Vagina (tissue), 2 donors: ENCODE results near the gene SUN1. TPM values are rescaled to one million over a fixed set of nuclear protein-coding genes. Genes with fewer than 3 reads are reported as not detected.
A peak's percentile ranks its signal among the peaks of the same experiment; 100 is the strongest.

Experiments
- DNase-seq, 2 donors: peaks; one replicate each; pipeline ENCODE4 v3.0.0-alpha.2; 2017; ENCODE audit errors: extremely low spot score in 2 of 2
- H3K27ac ChIP-seq: fragments of 200-600 bp; sonication (generic); one replicate; pipeline ENCODE4 v1.5.1; 2019
- H3K27me3 ChIP-seq: fragments of 200-600 bp; sonication (generic); one replicate; pipeline ENCODE4 v1.5.1; 2019
- H3K36me3 ChIP-seq, 2 donors: fragments of 200-600 bp; sonication (generic); one replicate each; pipeline ENCODE4 v1.5.1; 2017 to 2019
- H3K4me1 ChIP-seq: fragments of 200-600 bp; sonication (generic); one replicate; pipeline ENCODE4 v1.5.1; 2019
- H3K4me3 ChIP-seq, 2 donors: fragments of 200-600 bp; sonication (generic); 1 replicate in 1 of 2; 2 replicates in 1 of 2; pipeline ENCODE4 v1.5.1; 2016 to 2019
- H3K9me3 ChIP-seq: fragments of 200-600 bp; sonication (generic); one replicate; pipeline ENCODE4 v1.5.1; 2019
- POLR2A ChIP-seq, 2 donors: fragments of 450-650 bp; IDR thresholded peaks; one replicate each; pipeline ENCODE4 v1.6.1; 2017; ENCODE audit warnings: antibody characterized with exemption in 2 of 2, mild to moderate bottlenecking in 2 of 2, moderate library complexity in 2 of 2
- POLR2AphosphoS5 ChIP-seq, 2 donors: sonication (generic); formaldehyde crosslinking; IDR thresholded peaks; one replicate each; pipeline ENCODE4 v1.9.0; 2017; ENCODE audit warnings: antibody characterized with exemption in 2 of 2, mild to moderate bottlenecking in 2 of 2, low read depth in 1 of 2; ENCODE audit not compliant: insufficient read depth in 1 of 2
- intact Hi-C: fragments of 100-400 bp; cut with DNase I; formaldehyde crosslinking; loops from one replicate; pipeline ENCODE4 v1.15.1; 2023
- total RNA-seq: library from RNA; depleted of rRNA; stranded (reverse); fragments of >200 nt; gene quantifications from one replicate; pipeline ENCODE4 v1.2.3, GENCODE V29; 2016
- TF ChIP-seq, protein P1 (sequence below), 3 experiments: fragments of 450-650 bp in 2 of 3; fragments of 200-600 bp in 1 of 3; sonication (generic) in 1 of 3; IDR thresholded peaks; one replicate each; pipeline ENCODE4 v1.5.1; 2017 to 2019; ENCODE audit warnings: antibody characterized with exemption in 3 of 3, mild to moderate bottlenecking in 2 of 3, moderate library complexity in 2 of 3

Gene SUN1
- total RNA-seq, 1 donor from 2014 or later = 170 TPM

DNA sequence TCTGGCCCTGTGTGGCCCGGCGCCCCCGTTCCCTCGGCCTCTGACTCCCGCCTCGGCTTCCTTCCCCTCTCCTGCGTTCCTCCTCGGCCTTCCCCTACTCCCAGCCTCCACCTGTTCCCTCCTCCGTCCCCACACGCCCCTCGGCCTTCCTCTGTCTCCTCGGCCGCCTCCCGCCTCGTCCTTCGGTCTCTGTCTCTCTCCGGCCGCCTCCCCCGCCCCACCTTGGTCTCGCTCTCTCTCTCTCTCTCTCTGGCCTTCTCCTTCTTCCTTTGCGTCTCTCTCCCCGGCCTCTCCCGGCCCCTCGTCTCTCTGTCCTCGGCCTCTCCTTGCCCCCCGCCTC, 44.7 kb downstream of the SUN1 start:
- Histone ChIP-seq H3K4me1 (peaks cover 43% of the 10 kb centered on the region), H3K9me3 (no peaks in the 10 kb centered on the region), H3K36me3 (peaks cover 0 to 13% of the 10 kb centered on the region in 2 donors), H3K27ac (peak overlapping the region; percentile 91), H3K27me3 (no peaks in the 10 kb centered on the region), H3K4me3 (peak overlapping the region; percentile 82 to 88)
- no peak for DNase-seq
- TF ChIP-seq POLR2A (IDR thresholded peaks at IDR 0.05) (no peak), POLR2AphosphoS5 (IDR thresholded peaks at IDR 0.05; ENCODE audit: insufficient read depth in 1 of 2, low read depth in 1 of 2) (no peak)
- TF ChIP-seq, protein P1, sequence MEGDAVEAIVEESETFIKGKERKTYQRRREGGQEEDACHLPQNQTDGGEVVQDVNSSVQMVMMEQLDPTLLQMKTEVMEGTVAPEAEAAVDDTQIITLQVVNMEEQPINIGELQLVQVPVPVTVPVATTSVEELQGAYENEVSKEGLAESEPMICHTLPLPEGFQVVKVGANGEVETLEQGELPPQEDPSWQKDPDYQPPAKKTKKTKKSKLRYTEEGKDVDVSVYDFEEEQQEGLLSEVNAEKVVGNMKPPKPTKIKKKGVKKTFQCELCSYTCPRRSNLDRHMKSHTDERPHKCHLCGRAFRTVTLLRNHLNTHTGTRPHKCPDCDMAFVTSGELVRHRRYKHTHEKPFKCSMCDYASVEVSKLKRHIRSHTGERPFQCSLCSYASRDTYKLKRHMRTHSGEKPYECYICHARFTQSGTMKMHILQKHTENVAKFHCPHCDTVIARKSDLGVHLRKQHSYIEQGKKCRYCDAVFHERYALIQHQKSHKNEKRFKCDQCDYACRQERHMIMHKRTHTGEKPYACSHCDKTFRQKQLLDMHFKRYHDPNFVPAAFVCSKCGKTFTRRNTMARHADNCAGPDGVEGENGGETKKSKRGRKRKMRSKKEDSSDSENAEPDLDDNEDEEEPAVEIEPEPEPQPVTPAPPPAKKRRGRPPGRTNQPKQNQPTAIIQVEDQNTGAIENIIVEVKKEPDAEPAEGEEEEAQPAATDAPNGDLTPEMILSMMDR (IDR thresholded peaks at IDR 0.05) = no peak
- intact Hi-C loops = loop anchor here (10.0 kb wide), 1 partner anchor 552 kb away; no protein-coding TSS in a partner anchor

DNA sequence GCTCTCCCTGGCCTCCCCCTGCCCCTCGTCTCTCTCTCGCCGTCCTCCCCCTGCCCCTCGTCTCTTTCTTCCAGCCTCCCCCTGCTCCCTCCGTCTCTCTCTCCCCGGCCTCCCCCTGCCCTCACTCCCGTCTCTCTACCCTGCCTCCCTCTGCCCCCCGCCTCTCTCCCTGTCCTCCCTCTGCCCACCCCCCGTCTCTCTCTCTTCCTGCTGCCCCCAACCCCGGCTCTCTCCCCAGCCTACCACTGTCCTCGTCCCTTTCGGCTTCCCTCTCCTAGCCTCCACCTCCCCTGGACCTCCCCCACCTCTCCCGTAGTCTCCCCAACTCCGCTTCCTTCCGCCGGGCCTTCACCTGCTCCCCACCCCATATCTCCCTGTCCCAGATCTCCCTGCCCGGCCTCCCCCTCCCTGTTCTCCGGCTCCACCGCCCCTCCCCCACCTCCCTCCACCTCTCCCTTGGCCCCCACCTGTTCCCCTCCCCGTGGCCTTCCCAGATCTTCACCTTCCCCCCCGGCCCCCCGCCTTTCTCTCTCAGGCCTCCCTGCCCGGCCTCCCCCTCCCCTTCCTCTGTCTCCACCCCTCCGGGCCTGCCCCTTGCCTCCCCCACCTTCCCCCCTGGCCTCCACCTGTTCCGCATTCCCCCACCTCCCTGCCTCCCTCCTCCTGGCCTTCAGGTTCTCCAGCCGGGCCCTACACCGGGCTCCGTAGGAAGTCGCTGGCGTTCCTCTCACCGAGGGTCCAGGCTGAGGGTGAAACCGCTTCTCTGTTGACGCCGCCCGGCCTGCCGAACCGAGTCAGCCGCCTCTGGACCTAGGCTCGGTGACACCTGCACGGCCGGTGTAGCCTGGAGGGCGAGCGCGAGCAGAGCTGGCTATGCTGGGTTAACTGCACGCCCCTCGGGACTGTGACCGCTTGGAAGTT, 45.3 kb downstream of the SUN1 start:
- H3K4me3 ChIP-seq = peak overlapping the region; percentile 82 to 88
- H3K36me3 ChIP-seq = peaks cover 0 to 6% of the 10 kb centered on the region in 2 donors
- peaks cover 50% of the 10 kb centered on the region for H3K4me1 ChIP-seq
- H3K9me3 ChIP-seq = no peaks in the 10 kb centered on the region
- H3K27ac ChIP-seq = peak overlapping the region; percentile 91
- H3K27me3 ChIP-seq = no peaks in the 10 kb centered on the region
- intact Hi-C loops = loop anchor here (10.0 kb wide), 1 partner anchor 553 kb away; no protein-coding TSS in a partner anchor
- no peak for DNase-seq
- TF ChIP-seq POLR2AphosphoS5 (IDR thresholded peaks at IDR 0.05; ENCODE audit: insufficient read depth in 1 of 2, low read depth in 1 of 2) = no peak
- no peak for TF ChIP-seq POLR2A (IDR thresholded peaks at IDR 0.05)
- TF ChIP-seq, protein P1 (IDR thresholded peaks at IDR 0.05) = no peak

DNA sequence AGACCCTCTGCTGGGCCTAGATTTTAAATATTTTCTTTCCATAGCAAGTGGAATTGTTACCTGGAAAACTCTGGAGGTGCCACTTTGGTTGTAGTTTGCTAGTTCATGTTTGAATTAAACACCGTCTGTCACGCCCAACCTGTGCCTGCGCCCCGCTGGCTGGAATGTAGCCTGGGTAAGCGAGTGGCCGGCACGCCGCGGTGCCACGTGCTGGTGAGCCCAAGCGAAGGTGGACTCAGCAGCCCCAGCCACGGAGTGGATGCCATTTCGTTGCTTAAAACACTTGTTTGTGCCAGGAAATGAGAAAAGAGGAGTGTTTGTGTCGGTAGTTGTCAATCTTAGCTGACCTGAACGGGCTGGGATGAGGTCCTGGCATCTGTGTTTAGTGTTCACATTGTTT, 46.8 kb downstream of the SUN1 start:
- H3K36me3 ChIP-seq = no peaks in the 10 kb centered on the region
- H3K27ac ChIP-seq = no peak overlapping the region
- peaks cover 54% of the 10 kb centered on the region for H3K4me1 ChIP-seq
- no peak for DNase-seq
- no peak overlapping the region for H3K4me3 ChIP-seq
- TF ChIP-seq, protein P1 (IDR thresholded peaks at IDR 0.05) = no peak
- no peak for TF ChIP-seq POLR2A (IDR thresholded peaks at IDR 0.05)
- no peak for TF ChIP-seq POLR2AphosphoS5 (IDR thresholded peaks at IDR 0.05; ENCODE audit: insufficient read depth in 1 of 2, low read depth in 1 of 2)
- intact Hi-C loops = loop anchor here (10.0 kb wide), 1 partner anchor 554 kb away; no protein-coding TSS in a partner anchor
- no peaks in the 10 kb centered on the region for H3K27me3 ChIP-seq
- no peaks in the 10 kb centered on the region for H3K9me3 ChIP-seq

DNA sequence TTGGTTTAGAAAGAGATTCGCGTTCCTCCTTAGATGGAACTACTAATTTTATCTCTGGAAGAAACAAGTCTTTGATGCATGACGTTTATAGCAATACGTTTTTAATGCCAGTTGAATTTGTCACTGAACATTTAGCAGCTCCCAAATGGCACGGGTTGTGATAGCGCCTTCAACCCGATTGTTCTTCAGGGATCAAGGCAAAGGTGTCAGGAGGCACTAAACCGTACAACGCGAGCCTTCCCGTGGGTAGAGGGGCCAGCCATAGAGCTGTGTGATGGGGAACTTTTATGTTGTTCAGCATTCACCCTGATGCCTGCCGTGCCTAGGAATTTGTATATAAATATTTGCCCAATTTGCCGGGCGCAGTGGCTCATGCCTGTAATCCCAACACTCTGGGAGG, 47.4 kb downstream of the SUN1 start:
- intact Hi-C loops = loop anchor here (10.0 kb wide), 1 partner anchor 555 kb away; no protein-coding TSS in a partner anchor

More for the DNA sequence above, 47.4 kb downstream of the SUN1 start:
- Histone ChIP-seq H3K27me3 (no peaks in the 10 kb centered on the region), H3K36me3 (no peaks in the 10 kb centered on the region), H3K4me3 (no peak overlapping the region), H3K4me1 (peaks cover 59% of the 10 kb centered on the region), H3K27ac (no peak overlapping the region), H3K9me3 (no peaks in the 10 kb centered on the region)
- no peak for DNase-seq
- TF ChIP-seq POLR2AphosphoS5 (IDR thresholded peaks at IDR 0.05; ENCODE audit: insufficient read depth in 1 of 2, low read depth in 1 of 2) (no peak), POLR2A (IDR thresholded peaks at IDR 0.05) (no peak)
- TF ChIP-seq, protein P1 (IDR thresholded peaks at IDR 0.05) = no peak
